Cardiac septum (tissue), 1 donor: ENCODE data around the gene PPP1R3C. TPM values are rescaled to one million over a fixed set of nuclear protein-coding genes. Genes with fewer than 3 reads are reported as not detected.

Source experiments
- DNase-seq: peaks from one replicate; pipeline ENCODE4 v3.0.0-alpha.2; 2020; ENCODE audit warnings: low spot score
- intact Hi-C: fragments of 100-400 bp; cut with DNase I; formaldehyde crosslinking; loops from one replicate; pipeline ENCODE4 v1.14.0; 2022
- total RNA-seq: library from RNA; stranded (reverse); fragmentation: NEBNext Ultra II Directional; extraction: Animal tissue kit (Norgen Biotek cat#: 25700); gene quantifications from one replicate; pipeline ENCODE4 v1.2.1, GENCODE V29; 2021
- donor health status: DM: no; HTN: no; CAD: no.

The PPP1R3C gene
- total RNA-seq, 1 donor from 2014 or later = 212 TPM

GRCh38 chr10:91587710-91588638 is 44.9 kb downstream of the PPP1R3C start:
- DNase-seq = no peak
- intact Hi-C loops = no loop called here

- DNase-seq = no peak
- intact Hi-C loops = no loop called here
Observed at GRCh38 chr10:91582153-91582554, 50.7 kb downstream of the PPP1R3C start.

GRCh38 chr10:91579329-91579985 is 53.4 kb downstream of the PPP1R3C start:
- no peak for DNase-seq
- intact Hi-C loops = no loop called here

Other genes with a start within 250 kb of the PPP1R3C start
- gene HECTD2, start 222.7 kb downstream of the PPP1R3C start, total RNA-seq = 13.2 TPM
- 15.9 TPM for gene TNKS2, start 165.4 kb upstream of the PPP1R3C start, total RNA-seq